HG03066 (cell line): ENCODE results near the gene CTSE.
A peak's percentile ranks its signal among the peaks of the same experiment; 100 is the strongest.
"Not testable (repeated sequence)": the region's sequence is repeated elsewhere in the genome, so short reads cannot be mapped to it uniquely, and the experiment has no call there.

ENCODE experiments used
- ATAC-seq: cut with Tn5 transposase; IDR thresholded peaks from one replicate; pipeline ENCODE4 v1.9.1; 2021; ENCODE audit warnings: low read depth; ENCODE audit not compliant: unreplicated experiment

Gene CTSE

GRCh38 chr1:206023695-206024094 lies at the start of gene CTSE:
CTSE (minus strand) TSS chr1:206023895; CDS start chr1:206023791, 104 bp downstream.
- ATAC-seq = no peak

DNA sequence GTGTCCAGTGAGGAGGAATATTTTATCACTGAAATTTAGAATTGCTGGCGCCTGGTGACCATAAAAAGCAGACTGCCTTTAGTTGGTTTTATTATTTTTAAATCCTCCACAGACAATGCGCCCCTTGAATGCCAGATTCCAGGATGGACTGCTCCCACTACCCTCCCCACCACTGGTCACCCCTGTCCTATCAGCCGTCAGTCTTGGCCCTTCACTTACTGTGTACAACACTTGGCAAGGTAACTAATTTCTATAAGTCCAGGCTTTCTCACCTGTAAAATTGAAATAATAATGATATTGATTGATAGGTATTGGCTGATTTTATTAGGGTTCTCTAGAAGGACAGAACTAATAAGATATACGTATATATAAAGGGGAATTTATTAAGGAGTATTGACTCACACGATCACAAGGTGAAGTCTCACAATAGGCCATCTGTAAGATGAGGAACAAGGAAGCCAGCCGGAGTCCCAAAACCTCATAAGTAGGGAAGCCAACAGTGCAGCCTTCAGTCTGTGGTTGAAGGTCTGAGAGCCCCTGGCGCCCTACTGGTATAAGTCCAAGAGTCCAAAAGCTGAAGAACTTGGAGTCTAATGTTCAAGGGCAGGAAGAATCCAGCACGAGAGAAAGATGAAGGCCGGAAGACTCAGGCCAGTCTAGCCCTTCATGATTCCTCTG lies 47.1 kb upstream of the CTSE start:
- no peak for ATAC-seq

- ATAC-seq = no peak
These were observed 44.6 kb upstream of the CTSE start for GRCh38 chr1:206068314-206068713.

DNA sequence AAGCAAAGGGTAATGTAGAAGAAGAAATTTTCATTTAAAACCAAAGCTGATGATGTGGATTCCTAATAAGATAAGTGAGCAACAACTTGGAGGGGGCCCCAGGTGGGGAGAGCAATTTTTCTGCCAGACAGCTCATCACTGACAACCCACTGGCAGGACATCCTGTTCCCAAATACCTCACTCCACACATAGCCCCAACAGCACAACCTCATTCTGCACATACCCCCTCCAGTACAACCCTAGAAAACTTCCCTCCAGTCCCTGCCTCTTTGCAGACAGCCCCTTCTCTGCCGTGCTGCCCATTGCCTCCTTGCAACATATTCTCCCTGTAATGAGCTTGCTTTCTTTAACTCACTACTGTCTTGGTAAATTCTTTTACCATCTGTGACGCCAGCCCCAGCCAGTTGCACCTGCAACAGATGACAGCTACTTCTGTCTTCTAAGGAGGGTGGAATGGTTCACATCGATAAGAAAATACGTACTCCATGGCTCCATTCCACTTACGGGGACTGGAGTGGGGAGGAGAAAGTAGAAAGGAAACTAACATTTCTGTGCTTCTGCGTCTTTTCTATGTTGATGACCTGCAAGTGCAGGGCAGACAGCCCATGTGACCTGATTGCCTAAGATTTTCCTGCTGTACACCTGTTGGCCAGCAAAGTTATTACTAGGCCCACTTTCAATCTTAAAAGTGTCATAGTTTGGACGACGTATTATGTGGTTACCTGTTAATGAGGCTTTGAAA lies 44.0 kb upstream of the CTSE start:
- ATAC-seq = no peak

- peak; percentile 85 for ATAC-seq
These were observed 42.9 kb upstream of the CTSE start for GRCh38 chr1:206066479-206067171.

- ATAC-seq = no peak
These were observed 42.0 kb upstream of the CTSE start for GRCh38 chr1:206065547-206066145.

GRCh38 chr1:206064501-206064900 lies 40.8 kb upstream of the CTSE start:
- ATAC-seq = not testable (repeated sequence)

DNA sequence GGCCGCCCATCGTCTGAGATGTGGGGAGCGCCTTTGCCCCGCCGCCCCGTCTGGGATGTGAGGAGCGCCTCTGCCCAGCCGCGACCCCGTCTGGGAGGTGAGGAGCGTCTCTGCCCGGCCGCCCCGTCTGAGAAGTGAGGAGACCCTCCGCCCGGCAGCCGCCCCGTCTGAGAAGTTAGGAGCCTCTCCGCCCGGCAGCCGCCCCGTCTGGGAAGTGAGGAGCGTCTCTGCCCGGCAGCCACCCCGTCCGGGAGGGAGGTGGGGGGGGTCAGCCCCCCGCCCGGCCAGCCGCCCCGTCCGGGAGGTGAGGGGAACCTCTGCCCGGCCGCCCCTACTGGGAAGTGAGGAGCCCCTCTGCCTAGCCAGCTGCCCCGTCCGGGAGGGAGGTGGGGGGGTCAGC lies 40.3 kb upstream of the CTSE start:
- ATAC-seq = not testable (repeated sequence)

DNA sequence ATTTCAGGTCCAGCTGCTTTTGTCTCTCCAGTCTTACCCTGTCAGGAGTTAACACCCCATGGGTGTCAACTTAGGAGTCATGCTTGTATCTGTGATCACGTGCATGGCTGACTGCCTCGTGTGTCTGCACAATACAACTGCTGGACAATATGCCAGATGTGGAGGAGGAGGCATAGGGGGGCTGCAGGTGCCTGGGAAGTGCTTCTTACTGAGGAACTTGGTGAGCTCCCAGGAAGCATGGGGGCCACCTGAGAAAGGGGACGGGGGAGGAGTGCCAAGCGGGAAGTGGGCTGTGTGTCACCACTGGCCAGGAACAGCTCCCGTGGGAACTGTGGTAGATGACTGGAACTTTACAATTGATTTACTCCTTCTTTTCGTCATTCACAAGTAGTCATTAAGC lies 38.8 kb upstream of the CTSE start:
- no peak for ATAC-seq

DNA sequence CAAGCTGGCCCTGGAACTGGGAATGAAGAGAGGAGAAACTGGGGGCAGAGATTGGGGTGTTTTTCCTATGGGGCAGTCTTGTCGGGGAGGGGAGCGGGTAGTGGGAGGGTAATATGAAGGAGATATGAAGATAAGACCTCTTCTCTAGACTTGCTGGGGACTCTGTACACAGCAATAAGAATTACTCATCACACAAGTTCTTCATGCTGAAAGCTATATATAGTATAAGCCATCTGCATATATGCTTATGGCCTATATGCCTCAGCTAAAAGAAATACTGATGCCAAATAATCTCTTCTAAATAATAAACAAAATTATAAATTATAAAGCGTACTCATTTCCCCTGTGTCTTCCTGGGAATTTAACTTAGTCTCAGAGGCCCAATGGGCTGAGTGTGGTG lies 37.1 kb upstream of the CTSE start:
- ATAC-seq = no peak

DNA sequence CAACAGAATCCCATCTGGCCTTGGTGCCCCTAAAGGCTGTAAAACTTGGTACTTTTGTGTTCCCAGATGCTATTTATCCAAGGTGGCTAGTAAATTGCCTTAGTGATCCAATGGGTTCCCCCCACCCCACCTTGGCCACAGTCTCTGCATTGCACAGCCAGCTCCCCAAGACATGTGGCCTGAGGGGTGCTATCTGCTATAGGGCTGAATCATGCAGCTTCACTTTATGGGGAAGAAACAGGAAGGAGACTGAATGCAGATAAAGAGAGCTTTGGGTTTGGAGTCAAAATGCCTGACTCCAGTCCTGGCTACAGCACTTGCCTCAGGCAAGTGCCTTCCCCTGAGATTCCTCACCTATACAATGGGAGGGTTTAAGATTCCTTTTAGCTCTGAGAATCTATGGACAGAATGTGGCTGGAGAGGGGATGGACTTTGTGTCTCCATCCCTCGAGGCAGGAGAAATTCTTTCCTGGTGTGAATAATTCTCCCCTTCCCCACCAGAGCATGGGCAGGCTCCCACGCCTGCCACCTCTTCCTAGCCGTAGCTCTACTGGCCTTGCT lies 35.7 kb upstream of the CTSE start:
- no peak for ATAC-seq

GRCh38 chr1:206058927-206059292 lies 35.2 kb upstream of the CTSE start:
- ATAC-seq = no peak

GRCh38 chr1:206058289-206058926 lies 34.7 kb upstream of the CTSE start:
- ATAC-seq = not testable (repeated sequence)

- ATAC-seq = not testable (repeated sequence)
These were observed 32.1 kb upstream of the CTSE start for GRCh38 chr1:206055639-206056323.

DNA sequence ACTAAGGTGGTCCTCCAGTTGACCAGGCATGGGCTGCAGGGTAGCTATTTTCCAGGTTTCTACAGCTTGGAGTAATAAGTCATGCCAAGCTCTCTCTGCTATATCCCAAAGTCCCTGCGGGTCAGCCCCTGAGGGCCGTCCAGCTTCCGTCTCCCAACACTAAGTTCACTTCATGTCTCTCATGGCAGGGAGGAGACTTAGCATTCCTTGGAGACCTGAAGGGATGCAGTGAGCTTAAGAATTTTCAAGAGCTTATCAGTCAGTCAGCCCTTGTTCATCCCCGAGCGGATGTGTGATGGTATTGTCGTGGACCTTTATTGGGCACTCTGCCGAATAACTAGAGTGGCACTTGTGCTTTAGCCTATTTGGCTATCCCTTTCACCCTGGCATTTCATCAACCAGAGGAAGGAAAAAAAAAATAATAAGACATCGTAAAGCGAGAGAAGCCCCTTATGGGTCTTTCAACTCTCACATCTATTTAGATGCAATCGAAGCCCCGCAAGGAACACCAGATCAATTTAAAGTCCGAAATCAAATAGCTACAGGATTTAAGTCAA lies 31.5 kb upstream of the CTSE start:
- not testable (repeated sequence) for ATAC-seq

- ATAC-seq = not testable (repeated sequence)
These were observed 29.9 kb upstream of the CTSE start for GRCh38 chr1:206053616-206054015.

GRCh38 chr1:206052919-206053610 lies 29.4 kb upstream of the CTSE start, which contains the start of gene RHEX:
RHEX (plus strand) TSS chr1:206053173; CDS start chr1:206097829, 44,656 bp downstream.
- ATAC-seq = not testable (repeated sequence)

DNA sequence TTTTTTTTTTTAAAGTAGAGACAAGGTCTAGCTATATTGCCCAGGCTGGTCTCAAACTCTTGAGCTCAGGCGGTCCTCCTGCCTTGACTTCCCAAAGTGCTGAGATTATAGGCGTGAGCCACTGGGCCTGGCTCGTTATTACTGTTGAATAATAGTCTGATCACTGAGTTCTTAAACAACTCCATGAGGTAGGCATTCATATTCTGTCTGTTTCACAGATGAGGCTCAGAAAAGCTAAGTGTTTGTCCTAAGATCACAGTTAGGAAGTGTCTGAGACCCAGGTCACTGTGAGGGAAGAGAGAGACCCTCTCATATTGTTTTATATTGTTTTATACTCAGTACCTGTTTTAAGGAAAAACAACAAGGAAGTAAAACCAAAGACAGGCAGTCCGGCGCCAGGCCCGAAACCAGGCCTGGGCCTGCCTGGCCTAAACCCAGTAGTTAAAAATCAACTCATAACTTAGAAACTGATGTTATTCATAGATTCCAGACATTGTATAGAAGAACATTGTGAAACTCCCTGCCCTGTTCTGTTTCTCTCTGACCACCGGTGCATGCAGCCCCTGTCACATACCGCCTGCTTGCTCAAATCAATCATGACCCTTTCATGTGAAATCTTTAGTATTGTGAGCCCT lies 28.7 kb upstream of the CTSE start:
- not testable (repeated sequence) for ATAC-seq
